K562 (cell line): ENCODE data around the gene FKBP7. TPM values are rescaled to one million over a fixed set of nuclear protein-coding genes. Genes with fewer than 3 reads are reported as not detected.

Experiments
- ARNT ChIP-seq, 2 experiments: fragments of 450-650 bp; IDR thresholded peaks; 2 replicates each; pipeline ENCODE4 v1.6.1; 2016; ENCODE audit warnings: mild to moderate bottlenecking in 1 of 2
- BDP1 ChIP-seq: IDR thresholded peaks from 3 replicates; pipeline ENCODE4 v1.6.1; 2011; ENCODE audit not compliant: insufficient read length, insufficient read depth
- BRF1 ChIP-seq: IDR thresholded peaks from 3 replicates; pipeline ENCODE4 v1.6.1; 2011; ENCODE audit warnings: borderline replicate concordance, mild to moderate bottlenecking; ENCODE audit not compliant: insufficient read length; ENCODE audit errors: extremely low read depth
- C11orf30 ChIP-seq: fragments of 450-650 bp; IDR thresholded peaks from 2 replicates; pipeline ENCODE4 v1.6.1; 2016; ENCODE audit warnings: low read depth, mild to moderate bottlenecking
- DIDO1 ChIP-seq: fragments of 450-650 bp; IDR thresholded peaks from 2 replicates; pipeline ENCODE4 v1.6.1; 2016; ENCODE audit warnings: low read depth, missing biosample characterization, missing genetic modification characterization
- DNMT1 ChIP-seq: fragments of 450-650 bp; IDR thresholded peaks from 2 replicates; pipeline ENCODE4 v1.6.1; 2016; ENCODE audit warnings: antibody characterized with exemption, mild to moderate bottlenecking
- ELF4 ChIP-seq: fragments of 450-650 bp; formaldehyde crosslinking; IDR thresholded peaks from 2 replicates; pipeline ENCODE4 v1.4.0; 2022; ENCODE audit warnings: missing genetic modification characterization
- ETV6 ChIP-seq, 3 experiments: fragments of 150-350 bp in 1 of 3; sonication (generic) in 1 of 3; formaldehyde crosslinking in 1 of 3; IDR thresholded peaks; 2 replicates each; pipeline versions ENCODE4 v1.6.1 to v1.8.0; 2014 to 2022; ENCODE audit warnings: borderline replicate concordance in 2 of 3, low read depth in 2 of 3, antibody characterized with exemption in 1 of 3, low read length in 1 of 3, mild to moderate bottlenecking in 1 of 3, missing genetic modification reagents in 1 of 3
- HEY1 ChIP-seq: fragments of 250-450 bp; sonication (Bioruptor Pico); IDR thresholded peaks from 2 replicates; pipeline ENCODE4 v1.5.0; 2020; ENCODE audit warnings: mild to moderate bottlenecking, moderate library complexity, borderline replicate concordance
- HMG20A ChIP-seq: fragments of 450-650 bp; formaldehyde crosslinking; conservative IDR thresholded peaks from 2 replicates; pipeline ENCODE4 v1.4.0; 2020; ENCODE audit warnings: mild to moderate bottlenecking, mixed read lengths
- KAT7 ChIP-seq: sonication (generic); formaldehyde crosslinking; IDR thresholded peaks from 2 replicates; pipeline ENCODE4 v1.8.0; 2022; ENCODE audit warnings: missing genetic modification reagents, mild to moderate bottlenecking, borderline replicate concordance
- MED1 ChIP-seq: sonication (generic); formaldehyde crosslinking; IDR thresholded peaks from 2 replicates; pipeline ENCODE4 v1.8.1; 2023; ENCODE audit warnings: missing genetic modification reagents, borderline replicate concordance
- NCOA2 ChIP-seq, 2 experiments: fragments of 450-650 bp; IDR thresholded peaks; 2 replicates each; pipeline ENCODE4 v1.6.1; 2018; ENCODE audit warnings: mild to moderate bottlenecking in 2 of 2, moderate library complexity in 1 of 2; ENCODE audit not compliant: partially characterized antibody in 2 of 2
- NELFE ChIP-seq: IDR thresholded peaks from 2 replicates; pipeline ENCODE4 v1.6.1; 2011; ENCODE audit warnings: mild to moderate bottlenecking; ENCODE audit not compliant: insufficient read depth, insufficient read length
- POLR2A ChIP-seq: fragments of 450-650 bp; conservative IDR thresholded peaks from 2 replicates; pipeline ENCODE4 v1.6.1; 2016
- PTTG1 ChIP-seq: fragments of 450-650 bp; IDR thresholded peaks from 2 replicates; pipeline ENCODE4 v1.6.1; 2016; ENCODE audit warnings: low read depth, mild to moderate bottlenecking, missing genetic modification characterization, missing compliant biosample characterization
- SUPT5H ChIP-seq: fragments of 450-650 bp; IDR thresholded peaks from 2 replicates; pipeline ENCODE4 v1.6.1; 2016
- ZKSCAN1 ChIP-seq: fragments of 150-350 bp; IDR thresholded peaks from 2 replicates; pipeline ENCODE4 v1.6.1; 2016; ENCODE audit warnings: low read depth, low read length
- ZKSCAN8 ChIP-seq: fragments of 200-800 bp; sonication (Bioruptor generic); IDR thresholded peaks from 2 replicates; pipeline ENCODE4 v1.6.1; 2016; ENCODE audit warnings: missing genetic modification characterization, missing compliant biosample characterization
- ZNF449 ChIP-seq: fragments of 250-450 bp; sonication (Bioruptor Pico); IDR thresholded peaks from 2 replicates; pipeline ENCODE4 v1.8.0; 2022; ENCODE audit warnings: moderate library complexity, mild to moderate bottlenecking, inconsistent platforms
- ZNF717 ChIP-seq: fragments of 250-450 bp; sonication (Bioruptor Pico); IDR thresholded peaks from 2 replicates; pipeline ENCODE4 v1.5.0; 2021
- ZNF766 ChIP-seq: fragments of 200-800 bp; sonication (Bioruptor generic); conservative IDR thresholded peaks from 2 replicates; pipeline ENCODE4 v1.6.1; 2016; ENCODE audit warnings: missing genetic modification characterization, missing compliant biosample characterization
- polyA plus RNA-seq, 8 experiments: library from polyadenylated mRNA; depleted of rRNA in 4 of 8; stranded (reverse) in 5 of 8; unstranded in 3 of 8; fragments of >200 nt; fragmentation: Nextera tagmentation in 2 of 8; fragmentation: Illumina TruSeq in 1 of 8; extraction: Ambion mirVana in 2 of 8; extraction: Trizol in 1 of 8; gene quantifications; 2 replicates each; pipeline versions ENCODE4 v1.2.1 to v1.2.3, GENCODE V29; 2011 to 2014; ENCODE audit warnings: inconsistent platforms in 1 of 8, missing spikeins in 1 of 8
- total RNA-seq, 7 experiments: library from RNA; depleted of rRNA in 6 of 7; stranded (reverse); fragments of >200 nt in 6 of 7; fragmentation: Illumina TruSeq in 2 of 7; extraction: Trizol in 2 of 7; gene quantifications; 2 replicates each; pipeline versions ENCODE4 v1.2.1 to v1.2.3, GENCODE V29; 2011 to 2021; ENCODE audit warnings: low replicate concordance in 1 of 7
- TF ChIP-seq, protein P1 (sequence below): fragments of 250-450 bp; sonication (Bioruptor Pico); IDR thresholded peaks from 2 replicates; pipeline ENCODE4 v1.4.0; 2020; ENCODE audit warnings: borderline replicate concordance
- TF ChIP-seq, protein P2 (sequence below): fragments of 150-350 bp; conservative IDR thresholded peaks from 2 replicates; pipeline ENCODE4 v1.6.1; 2014; ENCODE audit warnings: low read length

Gene FKBP7
- total and polyA plus RNA-seq, 9 of the 15 experiments (the other 6 are each of a cell fraction or from before 2014, with no cell fraction given): 6.1 to 23.2 (median 19.0) TPM

- TF ChIP-seq, protein P1, sequence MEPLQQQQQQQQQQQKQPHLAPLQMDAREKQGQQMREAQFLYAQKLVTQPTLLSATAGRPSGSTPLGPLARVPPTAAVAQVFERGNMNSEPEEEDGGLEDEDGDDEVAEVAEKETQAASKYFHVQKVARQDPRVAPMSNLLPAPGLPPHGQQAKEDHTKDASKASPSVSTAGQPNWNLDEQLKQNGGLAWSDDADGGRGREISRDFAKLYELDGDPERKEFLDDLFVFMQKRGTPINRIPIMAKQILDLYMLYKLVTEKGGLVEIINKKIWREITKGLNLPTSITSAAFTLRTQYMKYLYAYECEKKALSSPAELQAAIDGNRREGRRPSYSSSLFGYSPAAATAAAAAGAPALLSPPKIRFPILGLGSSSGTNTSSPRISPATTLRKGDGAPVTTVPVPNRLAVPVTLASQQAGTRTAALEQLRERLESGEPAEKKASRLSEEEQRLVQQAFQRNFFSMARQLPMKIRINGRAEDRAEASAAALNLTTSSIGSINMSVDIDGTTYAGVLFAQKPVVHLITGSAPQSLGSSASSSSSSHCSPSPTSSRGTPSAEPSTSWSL (CRISPR knock-in tag): no peak
- TF ChIP-seq DIDO1 (tag): no peak
- no peak; the same call in 1 of the 2 replicates for TF ChIP-seq C11orf30
- TF ChIP-seq ELF4 (CRISPR knock-in tag): 0 out of 2 replicates have a peak, but pooled peaks have one; percentile 32
- no peak for TF ChIP-seq DNMT1
- TF ChIP-seq HEY1: no peak
- TF ChIP-seq NELFE: no peak
- no peak for TF ChIP-seq PTTG1
- no peak for TF ChIP-seq ZNF449 (CRISPR knock-in tag)
- TF ChIP-seq ZKSCAN8 (CRISPR knock-in tag): no peak
- TF ChIP-seq BDP1: no peak
- TF ChIP-seq NCOA2 (IDR thresholded peaks at IDR 0.05; ENCODE audit: partially characterized antibody in 2 of 2): no peak
- TF ChIP-seq ARNT (IDR thresholded peaks at IDR 0.05): no peak
- TF ChIP-seq SUPT5H: peak; percentile 99
- TF ChIP-seq HMG20A: no peak
- no peak for TF ChIP-seq ZNF766 (CRISPR knock-in tag)
- peak; percentile 99 for TF ChIP-seq POLR2A
- TF ChIP-seq ZNF717: no peak
- TF ChIP-seq, protein P2, sequence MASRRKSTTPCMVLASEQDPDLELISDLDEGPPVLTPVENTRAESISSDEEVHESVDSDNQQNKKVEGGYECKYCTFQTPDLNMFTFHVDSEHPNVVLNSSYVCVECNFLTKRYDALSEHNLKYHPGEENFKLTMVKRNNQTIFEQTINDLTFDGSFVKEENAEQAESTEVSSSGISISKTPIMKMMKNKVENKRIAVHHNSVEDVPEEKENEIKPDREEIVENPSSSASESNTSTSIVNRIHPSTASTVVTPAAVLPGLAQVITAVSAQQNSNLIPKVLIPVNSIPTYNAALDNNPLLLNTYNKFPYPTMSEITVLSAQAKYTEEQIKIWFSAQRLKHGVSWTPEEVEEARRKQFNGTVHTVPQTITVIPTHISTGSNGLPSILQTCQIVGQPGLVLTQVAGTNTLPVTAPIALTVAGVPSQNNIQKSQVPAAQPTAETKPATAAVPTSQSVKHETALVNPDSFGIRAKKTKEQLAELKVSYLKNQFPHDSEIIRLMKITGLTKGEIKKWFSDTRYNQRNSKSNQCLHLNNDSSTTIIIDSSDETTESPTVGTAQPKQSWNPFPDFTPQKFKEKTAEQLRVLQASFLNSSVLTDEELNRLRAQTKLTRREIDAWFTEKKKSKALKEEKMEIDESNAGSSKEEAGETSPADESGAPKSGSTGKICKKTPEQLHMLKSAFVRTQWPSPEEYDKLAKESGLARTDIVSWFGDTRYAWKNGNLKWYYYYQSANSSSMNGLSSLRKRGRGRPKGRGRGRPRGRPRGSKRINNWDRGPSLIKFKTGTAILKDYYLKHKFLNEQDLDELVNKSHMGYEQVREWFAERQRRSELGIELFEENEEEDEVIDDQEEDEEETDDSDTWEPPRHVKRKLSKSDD: no peak
- TF ChIP-seq MED1 (CRISPR knock-in tag): no peak
- no peak for TF ChIP-seq BRF1
- TF ChIP-seq ETV6 (IDR thresholded peaks at IDR 0.05; ENCODE audit: borderline replicate concordance in 1 of 2, low read depth in 2 of 2, low read length in 1 of 2): no peak; a peak in 1 of 4 replicates
- no peak for TF ChIP-seq ETV6 (CRISPR knock-in tag; IDR thresholded peaks at IDR 0.05; ENCODE audit: borderline replicate concordance)
- TF ChIP-seq ZKSCAN1: no peak; the same call in 1 of the 2 replicates
- peak; percentile 99 for TF ChIP-seq KAT7 (CRISPR knock-in tag)
These were observed 27.4 kb downstream of the FKBP7 start, which contains the start of the genes PJVK and PRKRA (continued) for GRCh38 chr2:178450774-178451525.
